K562 (cell line): Measurements from ENCODE around the gene DYNLT2B. TPM values are rescaled to one million over a fixed set of nuclear protein-coding genes. Genes with fewer than 3 reads are reported as not detected.

Source experiments
- ATAC-seq: fragments of 200-7000 bp; cut with Tn5 transposase; 3 replicates; pipeline ENCODE4 v1.9.1; 2020; ENCODE audit warnings: moderate library complexity
- BruUV-seq: library from RNA; stranded (reverse); fragments of 400-500 nt; replicated peaks from 2 replicates; lab custom pipeline; 2021; lab: Mats Ljungman, UMichigan
- CTCF ChIA-PET: fragments of 300-600 bp; formaldehyde crosslinking; extraction: SDS; loops from one replicate; lab custom pipeline; 2021; ENCODE audit warnings: low intra/inter-chr PET ratio; lab: Yijun Ruan, JAX
- POLR2A ChIA-PET: fragments of 300-600, 350-650 bp; sonication (Branson Sonifier 250); formaldehyde crosslinking; extraction: SDS; loops from one replicate; lab custom pipeline; 2021; ENCODE audit warnings: antibody characterized with exemption, inconsistent platforms; lab: Yijun Ruan, JAX
- DNase-seq, 4 experiments: peaks; one replicate each; pipeline versions ENCODE4 v3.0.0 to v3.0.0-alpha.2; 2011 to 2018; ENCODE audit warnings: low spot score in 3 of 4, mixed read lengths in 3 of 4; ENCODE audit errors: extremely low read depth in 1 of 4
- FAIRE-seq: peaks from 2 replicates; lab custom pipeline; 2011; peaks lifted over from hg19 to GRCh38; lab: Jason Lieb, UNC
- H2AFZ ChIP-seq: 2 replicates; pipeline ENCODE4 v1.6.0; 2011; ENCODE audit warnings: low read depth, low read length, control low read depth, inconsistent platforms
- H3K27ac ChIP-seq: fragments of 200-600 bp; 3 replicates; pipeline ENCODE4 v1.8.0; 2011; ENCODE audit warnings: low read depth, mild to moderate bottlenecking, control low read depth, inconsistent platforms, low read length, moderate library complexity, mixed read lengths; ENCODE audit errors: extremely low read depth
- H3K27me3 ChIP-seq, 2 experiments: fragments of 300-600 bp in 1 of 2; 2 replicates in 1 of 2; 3 replicates in 1 of 2; pipeline versions ENCODE4 v1.6.0 to v1.8.0; 2011; ENCODE audit warnings: inconsistent platforms in 2 of 2, low read length in 2 of 2, mild to moderate bottlenecking in 1 of 2, mixed read lengths in 1 of 2, moderate library complexity in 1 of 2; ENCODE audit not compliant: control insufficient read depth in 2 of 2, insufficient read depth in 2 of 2
- H3K36me3 ChIP-seq: fragments of 300-600 bp; 3 replicates; pipeline ENCODE4 v1.8.0; 2011; ENCODE audit warnings: mild to moderate bottlenecking, low read length, inconsistent platforms; ENCODE audit not compliant: control insufficient read depth, insufficient read depth
- H3K4me1 ChIP-seq, 2 experiments: fragments of 200-600 bp in 1 of 2; replicated peaks in 1 of 2; 2 replicates in 1 of 2; 3 replicates in 1 of 2; pipeline versions ENCODE4 v1.5.1 to v1.8.0; 2011; ENCODE audit warnings: inconsistent platforms in 2 of 2, low read length in 2 of 2, mild to moderate bottlenecking in 1 of 2, mixed read lengths in 1 of 2, moderate library complexity in 1 of 2; ENCODE audit not compliant: control insufficient read depth in 2 of 2, insufficient read depth in 2 of 2
- H3K4me2 ChIP-seq: 2 replicates; pipeline ENCODE4 v1.6.1; 2011; ENCODE audit warnings: low read length, control low read depth, inconsistent platforms, mixed read lengths; ENCODE audit not compliant: insufficient read depth
- H3K4me3 ChIP-seq: fragments of 200-600 bp; sonication (generic), shearing (Covaris generic); 2 replicates; pipeline ENCODE4 v1.5.1; 2016; ENCODE audit warnings: control low read depth, inconsistent platforms
- H3K79me2 ChIP-seq: fragments of 200-600 bp; 3 replicates; pipeline ENCODE4 v1.8.0; 2011; ENCODE audit warnings: low read length, inconsistent platforms; ENCODE audit not compliant: control insufficient read depth, insufficient read depth
- H3K9ac ChIP-seq, 2 experiments: 2 replicates each; pipeline versions ENCODE4 v1.6.0 to v1.6.1; 2011; ENCODE audit warnings: low read depth in 2 of 2, low read length in 2 of 2, control low read depth in 1 of 2, inconsistent platforms in 1 of 2, mild to moderate bottlenecking in 1 of 2, mixed read lengths in 1 of 2; ENCODE audit not compliant: insufficient read depth in 1 of 2
- H3K9me1 ChIP-seq: one replicate; pipeline ENCODE4 v1.6.0; 2011; ENCODE audit warnings: inconsistent platforms, mild to moderate bottlenecking, low read length, moderate library complexity; ENCODE audit not compliant: control insufficient read depth, insufficient read depth
- H3K9me3 ChIP-seq: replicated peaks from 2 replicates; pipeline ENCODE4 v1.5.1; 2011; ENCODE audit warnings: low read depth, low read length, inconsistent platforms; ENCODE audit not compliant: control insufficient read depth, insufficient read depth
- H4K20me1 ChIP-seq: replicated peaks from 2 replicates; pipeline ENCODE4 v1.6.1; 2011; ENCODE audit warnings: low read length, inconsistent platforms, mixed read lengths; ENCODE audit not compliant: control insufficient read depth, insufficient read depth
- FOXK1 ChIP-seq: sonication (generic); formaldehyde crosslinking; IDR thresholded peaks from 2 replicates; pipeline ENCODE4 v1.8.0; 2022; ENCODE audit warnings: missing genetic modification reagents, mild to moderate bottlenecking, borderline replicate concordance
- NCOA2 ChIP-seq, 2 experiments: fragments of 450-650 bp; IDR thresholded peaks; 2 replicates each; pipeline ENCODE4 v1.6.1; 2018; ENCODE audit warnings: mild to moderate bottlenecking in 2 of 2, moderate library complexity in 1 of 2; ENCODE audit not compliant: partially characterized antibody in 2 of 2
- NR2C2 ChIP-seq, 2 experiments: fragments of 200-800 bp in 1 of 2; sonication (Bioruptor generic) in 1 of 2; sonication (generic) in 1 of 2; formaldehyde crosslinking in 1 of 2; IDR thresholded peaks; 2 replicates each; pipeline versions ENCODE4 v1.6.1 to v1.8.0; 2016 to 2022; ENCODE audit warnings: mild to moderate bottlenecking in 1 of 2, missing compliant biosample characterization in 1 of 2, missing genetic modification characterization in 1 of 2, missing genetic modification reagents in 1 of 2
- RBM17 ChIP-seq: fragments of 200-400 bp; formaldehyde crosslinking; IDR thresholded peaks from 2 replicates; pipeline ENCODE4 v1.6.1; 2017; ENCODE audit warnings: low read depth, mild to moderate bottlenecking, low read length, borderline replicate concordance
- RBM25 ChIP-seq: fragments of 200-400 bp; formaldehyde crosslinking; IDR thresholded peaks from 2 replicates; pipeline ENCODE4 v1.6.1; 2018; ENCODE audit warnings: low read length, low read depth, moderate library complexity; ENCODE audit not compliant: severe bottlenecking
- RFX7 ChIP-seq: fragments of 250-450 bp; sonication (Bioruptor Pico); IDR thresholded peaks from 2 replicates; pipeline ENCODE4 v1.5.1; 2021; ENCODE audit warnings: mild to moderate bottlenecking
- TEAD2 ChIP-seq: fragments of 450-650 bp; IDR thresholded peaks from 2 replicates; pipeline ENCODE4 v1.6.1; 2016; ENCODE audit warnings: missing genetic modification characterization, control low read depth, missing compliant biosample characterization
- TFAM ChIP-seq: fragments of 250-450 bp; sonication (Bioruptor Pico); conservative IDR thresholded peaks from 2 replicates; pipeline ENCODE4 v1.5.0; 2021; ENCODE audit warnings: mild to moderate bottlenecking, moderate library complexity
- ZBTB17 ChIP-seq: fragments of 450-650 bp; formaldehyde crosslinking; IDR thresholded peaks from 2 replicates; pipeline ENCODE4 v1.4.0; 2020; ENCODE audit warnings: mild to moderate bottlenecking
- ZBTB9 ChIP-seq: fragments of 450-650 bp; formaldehyde crosslinking; IDR thresholded peaks from 2 replicates; pipeline ENCODE4 v1.4.0; 2020; ENCODE audit warnings: mild to moderate bottlenecking, moderate library complexity
- ZNF277 ChIP-seq: fragments of 250-450 bp; sonication (Bioruptor Pico); IDR thresholded peaks from 2 replicates; pipeline ENCODE4 v1.8.0; 2022; ENCODE audit warnings: inconsistent platforms, mild to moderate bottlenecking, moderate library complexity, borderline replicate concordance
- ZNF445 ChIP-seq: fragments of 250-450 bp; sonication (Bioruptor Pico); IDR thresholded peaks from 2 replicates; pipeline ENCODE4 v1.4.0; 2020; ENCODE audit warnings: low read depth, mild to moderate bottlenecking, moderate library complexity
- ZNF586 ChIP-seq: fragments of 450-650 bp; formaldehyde crosslinking; conservative IDR thresholded peaks from 2 replicates; pipeline ENCODE4 v1.4.0; 2020; ENCODE audit warnings: mild to moderate bottlenecking, moderate library complexity
- ZNF75A ChIP-seq: fragments of 450-650 bp; formaldehyde crosslinking; IDR thresholded peaks from 2 replicates; pipeline ENCODE4 v1.4.0; 2020; ENCODE audit warnings: mild to moderate bottlenecking
- WGBS: fragments of 100-300 bp; shearing (Covaris generic); methylation state at CpG from one replicate; pipeline ENCODE4 v1.1.6; 2016; ENCODE audit warnings: low coverage, mixed read lengths; ENCODE audit not compliant: insufficient coverage; ENCODE audit errors: missing lambda C conversion rate; 5-methylcytosine and 5-hydroxymethylcytosine counted together
- in situ Hi-C: fragments of 300-500 bp; cut with MboI; formaldehyde crosslinking; loops from 4 replicates; pipeline ENCODE4 v1.15.0; 2018; ENCODE audit warnings: inconsistent platforms, mixed read lengths
- intact Hi-C: fragments of 100-400 bp; cut with micrococcal nuclease; formaldehyde crosslinking; loops from 2 replicates; pipeline ENCODE4 v1.14.2; 2022
- polyA plus RNA-seq, 8 experiments: library from polyadenylated mRNA; depleted of rRNA in 4 of 8; stranded (reverse) in 5 of 8; unstranded in 3 of 8; fragments of >200 nt; fragmentation: Nextera tagmentation in 2 of 8; fragmentation: Illumina TruSeq in 1 of 8; extraction: Ambion mirVana in 2 of 8; extraction: Trizol in 1 of 8; gene quantifications; 2 replicates each; pipeline versions ENCODE4 v1.2.1 to v1.2.3, GENCODE V29; 2011 to 2014; ENCODE audit warnings: inconsistent platforms in 1 of 8, missing spikeins in 1 of 8
- total RNA-seq, 7 experiments: library from RNA; depleted of rRNA in 6 of 7; stranded (reverse); fragments of >200 nt in 6 of 7; fragmentation: Illumina TruSeq in 2 of 7; extraction: Trizol in 2 of 7; gene quantifications; 2 replicates each; pipeline versions ENCODE4 v1.2.1 to v1.2.3, GENCODE V29; 2011 to 2021; ENCODE audit warnings: low replicate concordance in 1 of 7
- TF ChIP-seq, protein P1 (sequence below): fragments of 200-800 bp; sonication (Bioruptor generic); IDR thresholded peaks from 2 replicates; pipeline ENCODE4 v1.6.1; 2017; ENCODE audit warnings: missing genetic modification characterization, missing compliant biosample characterization

Gene DYNLT2B
- total and polyA plus RNA-seq, 9 of the 15 experiments (the other 6 are each of a cell fraction or from before 2014, with no cell fraction given) = 6.5 to 19.9 (median 8.7) TPM

- ChIA-PET CTCF (no interaction called here), POLR2A (interaction anchor here (0.6 to 2.7 kb wide), 3 partner anchors 10 to 224 kb away, joined by 3 to 18 read pairs (median 4); no protein-coding TSS in a partner anchor)
- Histone ChIP-seq H3K4me2 (peak overlapping the region; percentile 75), H3K79me2 (peaks cover 73% of the 10 kb centered on the region), H3K9me1 (no peaks in the 10 kb centered on the region), H3K4me1 (peaks cover 32 to 33% of the 10 kb centered on the region in 2 experiments), H3K9me3 (no peaks in the 10 kb centered on the region; the same call in 1 of the 2 replicates), H3K27ac (peak overlapping the region; percentile 66), H3K27me3 (no peaks in the 10 kb centered on the region), H3K9ac (peak overlapping the region in 1 of 2 experiments; percentile 40; a peak in 3 of 4 replicates), H2AFZ (no peak overlapping the region; the same call in 1 of the 2 replicates), H3K36me3 (peaks cover 23% of the 10 kb centered on the region; the same call in 2 of the 3 replicates), H4K20me1 (no peaks in the 10 kb centered on the region), H3K4me3 (peak overlapping the region; percentile 2; the same call in 1 of the 2 replicates)
- in situ Hi-C loops (no loop called here), intact Hi-C loops (loop anchor here (5.0 kb wide), 1 partner anchor 158 kb away; the partner anchor contains the start of gene UBXN7)
- BruUV-seq = no TSS peak
- ATAC-seq (peak; percentile 74), FAIRE-seq (peak; percentile 84), DNase-seq (peak; percentile 42 to 84 (median 60))
- 0% methylated on average over 5 of the region's 5 CpGs for WGBS
- TF ChIP-seq NCOA2 (IDR thresholded peaks at IDR 0.05; ENCODE audit: partially characterized antibody in 2 of 2) = no peak
- TF ChIP-seq, protein P1, sequence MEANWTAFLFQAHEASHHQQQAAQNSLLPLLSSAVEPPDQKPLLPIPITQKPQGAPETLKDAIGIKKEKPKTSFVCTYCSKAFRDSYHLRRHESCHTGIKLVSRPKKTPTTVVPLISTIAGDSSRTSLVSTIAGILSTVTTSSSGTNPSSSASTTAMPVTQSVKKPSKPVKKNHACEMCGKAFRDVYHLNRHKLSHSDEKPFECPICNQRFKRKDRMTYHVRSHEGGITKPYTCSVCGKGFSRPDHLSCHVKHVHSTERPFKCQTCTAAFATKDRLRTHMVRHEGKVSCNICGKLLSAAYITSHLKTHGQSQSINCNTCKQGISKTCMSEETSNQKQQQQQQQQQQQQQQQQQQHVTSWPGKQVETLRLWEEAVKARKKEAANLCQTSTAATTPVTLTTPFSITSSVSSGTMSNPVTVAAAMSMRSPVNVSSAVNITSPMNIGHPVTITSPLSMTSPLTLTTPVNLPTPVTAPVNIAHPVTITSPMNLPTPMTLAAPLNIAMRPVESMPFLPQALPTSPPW (CRISPR knock-in tag) = no peak
- no peak for TF ChIP-seq ZNF445 (CRISPR knock-in tag)
- TF ChIP-seq ZBTB17 (CRISPR knock-in tag) = no peak
- TF ChIP-seq ZNF586 = no peak
- TF ChIP-seq FOXK1 (CRISPR knock-in tag) = no peak
- no peak for TF ChIP-seq RBM17
- TF ChIP-seq RFX7 = no peak
- TF ChIP-seq ZBTB9 = no peak
- no peak for TF ChIP-seq RBM25
- no peak for TF ChIP-seq TFAM (CRISPR knock-in tag)
- no peak for TF ChIP-seq NR2C2 (CRISPR knock-in tag; IDR thresholded peaks at IDR 0.05)
- no peak; the same call in 1 of the 2 replicates for TF ChIP-seq NR2C2 (tag; IDR thresholded peaks at IDR 0.05)
- TF ChIP-seq ZNF75A (CRISPR knock-in tag) = no peak
- no peak for TF ChIP-seq TEAD2 (tag)
- no peak for TF ChIP-seq ZNF277 (CRISPR knock-in tag)
These were observed 43.5 kb downstream of the DYNLT2B start for GRCh38 chr3:196274585-196274984.
